HG02852 (cell line): ENCODE results near the gene AURKB.

Experiments
- ATAC-seq: cut with Tn5 transposase; IDR thresholded peaks from one replicate; pipeline ENCODE4 v1.9.1; 2021; ENCODE audit warnings: mild to moderate bottlenecking, moderate library complexity; ENCODE audit not compliant: unreplicated experiment

The AURKB gene

GRCh38 chr17:8162997-8163977 lies 47.1 kb downstream of the AURKB start:
- ATAC-seq: no peak

- ATAC-seq: no peak
These were observed 48.0 kb downstream of the AURKB start, which contains the start of gene VAMP2 for GRCh38 chr17:8162233-8162996. TSS of gene VAMP2 (minus strand) at chr17:8162948. CDS start at chr17:8162879, 69 bp downstream.

- ATAC-seq: no peak
These were observed 48.8 kb downstream of the AURKB start for GRCh38 chr17:8161289-8162232.

- no peak for ATAC-seq
These were observed 49.6 kb downstream of the AURKB start for GRCh38 chr17:8160741-8161221.

- no peak for ATAC-seq
These were observed 50.2 kb downstream of the AURKB start for GRCh38 chr17:8160224-8160577.

- ATAC-seq: no peak
These were observed 50.7 kb downstream of the AURKB start for GRCh38 chr17:8159459-8160223.

GRCh38 chr17:8159032-8159400 lies 51.4 kb downstream of the AURKB start:
- ATAC-seq: no peak

GRCh38 chr17:8158267-8159031 lies 51.9 kb downstream of the AURKB start:
- ATAC-seq: no peak

- peak; percentile 74 for ATAC-seq
These were observed 54.0 kb downstream of the AURKB start for GRCh38 chr17:8156246-8156992.

- ATAC-seq: no peak
These were observed 54.5 kb downstream of the AURKB start for GRCh38 chr17:8155996-8156245.

- no peak for ATAC-seq
These were observed 55.0 kb downstream of the AURKB start for GRCh38 chr17:8155231-8155995.
